Measurements from ENCODE around the gene SEMA4D. TPM values are rescaled to one million over a fixed set of nuclear protein-coding genes. Genes with fewer than 3 reads are reported as not detected.

Gene SEMA4D
- total and polyA plus RNA-seq, 2 of the 13 experiments (the other 11 are each of a cell fraction or from before 2014, with no cell fraction given), result 0.13 to 0.16 TPM

- no peak overlapping the region for H3K4me2 ChIP-seq (ENCODE audit: low read depth, low read length)
- intact Hi-C loops (cut with micrococcal nuclease; ENCODE audit: unreplicated experiment) (no loop called here), in situ Hi-C loops (cut with HindIII; ENCODE audit: extremely low pct_ligation_motif_present, low pct_unique_long_range_greater_than_20kb) (no loop called here)
- FAIRE-seq (no peak), ATAC-seq (no peak), DNase-seq (ENCODE audit: low spot score) (no peak)
- WGBS (ENCODE audit: low lambda C conversion rate), result 12% methylated on average over 3 of the region's 3 CpGs
- H3K27ac ChIP-seq (ENCODE audit: extremely low read length, insufficient read depth, low read length), result no peak overlapping the region
- POLR2A ChIA-PET, result no interaction called here
- H3K9ac ChIP-seq (ENCODE audit: insufficient read depth, low read depth, low read length), result no peak overlapping the region
- H3K27me3 ChIP-seq (ENCODE audit: control insufficient read depth in 1 of 2, insufficient read depth in 2 of 2, low read length in 2 of 2), result peaks cover 0 to 9% of the 10 kb centered on the region in 2 experiments; a peak in 2 of 5 replicates
- no peaks in the 10 kb centered on the region for H3K79me2 ChIP-seq (ENCODE audit: insufficient read depth, low read length)
- H3K4me1 ChIP-seq (ENCODE audit: insufficient read depth, low read length), result peaks cover 13% of the 10 kb centered on the region; the same call in 1 of the 2 replicates
- CTCF ChIA-PET (ENCODE audit: low intra/inter-chr PET ratio, low total read pairs), result no interaction called here
- H2AFZ ChIP-seq (ENCODE audit: low read length), result no peak overlapping the region
- no peak for TF ChIP-seq DBP (CRISPR knock-in tag; IDR thresholded peaks at IDR 0.05; ENCODE audit: not compliant biosample characterization)
- no peak for TF ChIP-seq SCMH1 (CRISPR knock-in tag; IDR thresholded peaks at IDR 0.05; ENCODE audit: borderline replicate concordance)
- no peak for TF ChIP-seq ZBTB42 (CRISPR knock-in tag; IDR thresholded peaks at IDR 0.05)
- no peak for TF ChIP-seq UBTF (CRISPR knock-in tag; IDR thresholded peaks at IDR 0.05)
- no peak for TF ChIP-seq ZSCAN9 (CRISPR knock-in tag; IDR thresholded peaks at IDR 0.05; ENCODE audit: borderline replicate concordance)
- no peaks in the 10 kb centered on the region for H4K20me1 ChIP-seq (ENCODE audit: insufficient read depth, low read length)
- no peaks in the 10 kb centered on the region for H3K9me3 ChIP-seq (ENCODE audit: low read length)
- BruUV-seq (replicated peaks), result no TSS peak
- no peaks in the 10 kb centered on the region for H3K36me3 ChIP-seq (replicated peaks in 1 of 2; ENCODE audit: control insufficient read depth in 1 of 2, insufficient read depth in 2 of 2, low read length in 2 of 2)
- H3K4me3 ChIP-seq (replicated peaks in 1 of 3; ENCODE audit: insufficient read depth in 1 of 3, low read depth in 2 of 3, low read length in 3 of 3), result no peak overlapping the region
These were observed 26.0 kb upstream of the SEMA4D start for GRCh38 chr9:89523948-89524347.

- no peaks in the 10 kb centered on the region for H3K36me3 ChIP-seq (replicated peaks in 1 of 2; ENCODE audit: control insufficient read depth in 1 of 2, insufficient read depth in 2 of 2, low read length in 2 of 2)
- H3K9me3 ChIP-seq (ENCODE audit: low read length), result no peaks in the 10 kb centered on the region
- DNase-seq (ENCODE audit: low spot score) (no peak), ATAC-seq (no peak), FAIRE-seq (no peak)
- ChIA-PET POLR2A (no interaction called here), CTCF (ENCODE audit: low intra/inter-chr PET ratio, low total read pairs) (no interaction called here)
- in situ Hi-C loops (cut with HindIII; ENCODE audit: extremely low pct_ligation_motif_present, low pct_unique_long_range_greater_than_20kb), result no loop called here
- H4K20me1 ChIP-seq (ENCODE audit: insufficient read depth, low read length), result no peaks in the 10 kb centered on the region
- no peak overlapping the region for H2AFZ ChIP-seq (ENCODE audit: low read length)
- H3K4me1 ChIP-seq (ENCODE audit: insufficient read depth, low read length), result peaks cover 13% of the 10 kb centered on the region; the same call in 1 of the 2 replicates
- intact Hi-C loops (cut with micrococcal nuclease; ENCODE audit: unreplicated experiment), result no loop called here
- H3K9ac ChIP-seq (ENCODE audit: insufficient read depth, low read depth, low read length), result no peak overlapping the region
- H3K4me2 ChIP-seq (ENCODE audit: low read depth, low read length), result no peak overlapping the region
- H3K27ac ChIP-seq (ENCODE audit: extremely low read length, insufficient read depth, low read length), result no peak overlapping the region
- no peak overlapping the region for H3K4me3 ChIP-seq (replicated peaks in 1 of 3; ENCODE audit: insufficient read depth in 1 of 3, low read depth in 2 of 3, low read length in 3 of 3)
- WGBS (ENCODE audit: low lambda C conversion rate), result 25% methylated on average over 2 of the region's 2 CpGs
- peaks cover 0 to 17% of the 10 kb centered on the region in 2 experiments; a peak in 2 of 5 replicates for H3K27me3 ChIP-seq (ENCODE audit: control insufficient read depth in 1 of 2, insufficient read depth in 2 of 2, low read length in 2 of 2)
- no peaks in the 10 kb centered on the region for H3K79me2 ChIP-seq (ENCODE audit: insufficient read depth, low read length)
- BruUV-seq (replicated peaks), result no TSS peak
- no peak for TF ChIP-seq ZNF580 (CRISPR knock-in tag; IDR thresholded peaks at IDR 0.05; ENCODE audit: borderline replicate concordance, low read depth)
- no peak for TF ChIP-seq DMTF1 (CRISPR knock-in tag; IDR thresholded peaks at IDR 0.05)
- TF ChIP-seq ZNF235 (CRISPR knock-in tag; IDR thresholded peaks at IDR 0.05; ENCODE audit: borderline replicate concordance), result no peak
These were observed 25.0 kb upstream of the SEMA4D start for GRCh38 chr9:89522959-89523285.
